Sigmoid colon (tissue), 4 donors: ENCODE data around the gene DNAAF5.

Experiments used
- CTCF ChIP-seq, 4 experiments: fragments of 450-650 bp in 3 of 4; fragments of 200-600 bp in 1 of 4; IDR thresholded peaks; one replicate each; pipeline ENCODE4 v1.5.1; 2016 to 2019; ENCODE audit warnings: antibody characterized with exemption in 4 of 4, mild to moderate bottlenecking in 3 of 4, moderate library complexity in 2 of 4
- POLR2A ChIP-seq, 2 donors: fragments of 450-650 bp; IDR thresholded peaks; one replicate each; pipeline ENCODE4 v1.6.1; 2016; ENCODE audit warnings: antibody characterized with exemption in 2 of 2, mild to moderate bottlenecking in 2 of 2, moderate library complexity in 2 of 2
- POLR2AphosphoS5 ChIP-seq, 4 donors: sonication (generic); formaldehyde crosslinking; IDR thresholded peaks; one replicate each; pipeline ENCODE4 v1.6.1; 2017; ENCODE audit warnings: antibody characterized with exemption in 4 of 4

GRCh38 chr7:776992-777727 is 50.7 kb downstream of the DNAAF5 start:
- TF ChIP-seq CTCF (IDR thresholded peaks at IDR 0.05): no peak
- no peak for TF ChIP-seq POLR2A (IDR thresholded peaks at IDR 0.05)
- no peak for TF ChIP-seq POLR2AphosphoS5 (IDR thresholded peaks at IDR 0.05)
